Measurements from ENCODE around the gene STPG1. TPM values are rescaled to one million over a fixed set of nuclear protein-coding genes. Genes with fewer than 3 reads are reported as not detected.

Gene STPG1
- total RNA-seq, 1 donor from 2014 or later, result 4.2 TPM

GRCh38 chr1:24416666-24417391 is 3.2 kb upstream of the STPG1 start:
- Histone ChIP-seq H3K9me3 (no peaks in the 10 kb centered on the region), H3K4me3 (peak overlapping the region; percentile 41 to 60), H3K4me1 (peaks cover 34% of the 10 kb centered on the region), H3K36me3 (peaks cover 0 to 5% of the 10 kb centered on the region in 2 donors), H3K27me3 (no peaks in the 10 kb centered on the region), H3K27ac (peak overlapping the region; percentile 28)
- no peak for DNase-seq (ENCODE audit: extremely low spot score in 2 of 2)
- TF ChIP-seq POLR2AphosphoS5 (IDR thresholded peaks at IDR 0.05; ENCODE audit: insufficient read depth in 1 of 2, low read depth in 1 of 2) (no peak), CTCF (IDR thresholded peaks at IDR 0.05) (no peak), POLR2A (IDR thresholded peaks at IDR 0.05) (no peak)
- intact Hi-C loops (cut with DNase I), result no loop called here

- TF ChIP-seq CTCF (IDR thresholded peaks at IDR 0.05) (no peak), POLR2AphosphoS5 (IDR thresholded peaks at IDR 0.05; ENCODE audit: insufficient read depth in 1 of 2, low read depth in 1 of 2) (no peak), POLR2A (IDR thresholded peaks at IDR 0.05) (no peak)
- Histone ChIP-seq H3K4me1 (peaks cover 34% of the 10 kb centered on the region), H3K27me3 (no peaks in the 10 kb centered on the region), H3K27ac (peak overlapping the region; percentile 28), H3K36me3 (peaks cover 0 to 5% of the 10 kb centered on the region in 2 donors), H3K4me3 (peak overlapping the region; percentile 41 to 60), H3K9me3 (no peaks in the 10 kb centered on the region)
- DNase-seq (ENCODE audit: extremely low spot score in 2 of 2), result no peak
- intact Hi-C loops (cut with DNase I), result no loop called here
These were observed 2.5 kb upstream of the STPG1 start for GRCh38 chr1:24415910-24416665.

GRCh38 chr1:24415334-24415909 is 1.8 kb upstream of the STPG1 start, which contains the start of gene NIPAL3:
TSS of gene NIPAL3 (plus strand) at chr1:24415802. CDS start at chr1:24419548, 3,746 bp downstream.
- DNase-seq (ENCODE audit: extremely low spot score in 2 of 2), result peak in 1 of 2 donors; percentile 97
- H3K36me3 ChIP-seq, result peaks cover 0 to 5% of the 10 kb centered on the region in 2 donors
- peaks cover 34% of the 10 kb centered on the region for H3K4me1 ChIP-seq
- TF ChIP-seq POLR2A (IDR thresholded peaks at IDR 0.05) (no peak), POLR2AphosphoS5 (IDR thresholded peaks at IDR 0.05; ENCODE audit: insufficient read depth in 1 of 2, low read depth in 1 of 2) (peak; percentile 46 to 72), CTCF (IDR thresholded peaks at IDR 0.05) (peak; percentile 48 to 63 (median 54))
- no peaks in the 10 kb centered on the region for H3K27me3 ChIP-seq
- H3K27ac ChIP-seq, result peak within 1 kb of the TSS; percentile 28
- H3K9me3 ChIP-seq, result no peaks in the 10 kb centered on the region
- H3K4me3 ChIP-seq, result peak within 1 kb of the TSS; percentile 41 to 60
- intact Hi-C loops (cut with DNase I), result no loop called here

- Histone ChIP-seq H3K27me3 (no peaks in the 10 kb centered on the region), H3K27ac (peak overlapping the region; percentile 20), H3K36me3 (peaks cover 0 to 4% of the 10 kb centered on the region in 2 donors), H3K4me3 (peak overlapping the region; percentile 41 to 60), H3K9me3 (no peaks in the 10 kb centered on the region), H3K4me1 (peaks cover 34% of the 10 kb centered on the region)
- no peak for DNase-seq (ENCODE audit: extremely low spot score in 2 of 2)
- intact Hi-C loops (cut with DNase I), result no loop called here
- no peak for TF ChIP-seq POLR2AphosphoS5 (IDR thresholded peaks at IDR 0.05; ENCODE audit: insufficient read depth in 1 of 2, low read depth in 1 of 2)
- no peak for TF ChIP-seq POLR2A (IDR thresholded peaks at IDR 0.05)
- TF ChIP-seq CTCF (IDR thresholded peaks at IDR 0.05), result no peak
These were observed 1.3 kb upstream of the STPG1 start for GRCh38 chr1:24414775-24415333.

Measured in vagina (tissue), 2 donors.